ENCODE measurements around the gene RAB3IP.
"Not testable (repeated sequence)": the region's sequence is repeated elsewhere in the genome, so short reads cannot be mapped to it uniquely, and the experiment has no call there.

GRCh38 chr12:69759581-69759980, 20.9 kb downstream of the RAB3IP start:
- TF ChIP-seq CTCF (IDR thresholded peaks at IDR 0.05; ENCODE audit: low read length); EZH2phosphoT487 (IDR thresholded peaks at IDR 0.05; ENCODE audit: low read length); EZH2 (optimal IDR thresholded peaks at IDR 0.05; ENCODE audit: low read depth, low read length): not testable (repeated sequence)

Data from MM.1S (cell line).